ENCODE results near the gene CELSR1.
A peak's percentile ranks its signal among the peaks of the same experiment; 100 is the strongest.

The CELSR1 gene

DNA sequence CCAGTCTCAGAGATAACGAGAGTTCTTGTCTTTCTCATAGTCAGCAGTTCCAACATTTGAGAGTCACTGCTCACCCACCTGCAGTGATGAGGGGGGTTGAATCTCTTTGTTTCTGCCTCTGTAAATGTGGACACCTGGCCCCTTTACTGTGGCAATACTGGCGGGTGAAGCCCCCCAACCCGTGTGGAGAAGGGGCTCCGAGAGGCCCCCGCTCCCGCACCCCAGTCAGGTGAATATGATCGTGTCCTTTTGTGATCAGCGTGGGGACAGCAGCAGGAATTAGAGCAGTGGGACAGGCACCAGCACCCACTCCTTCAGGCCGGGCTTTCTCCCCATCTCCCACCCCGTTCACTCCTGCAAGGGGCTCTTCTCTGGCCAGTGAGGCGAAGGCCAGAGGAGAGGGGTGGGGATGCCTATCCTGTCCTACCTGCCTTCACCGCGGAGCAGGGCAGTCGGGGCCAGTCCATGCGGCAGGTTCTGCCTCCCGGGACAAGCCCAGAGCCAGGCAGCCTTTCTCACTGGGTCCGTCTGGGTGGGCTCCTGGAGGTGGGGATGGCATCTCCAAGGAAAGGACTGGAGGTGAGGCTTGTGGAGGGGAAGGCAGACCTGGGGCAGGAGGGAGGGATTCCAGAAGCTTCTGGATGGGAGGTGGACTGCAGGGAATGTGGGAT is 12.7 kb upstream of the CELSR1 start:
- no peak for DNase-seq

GRCh38 chr22:46549563-46549840 is 12.1 kb upstream of the CELSR1 start:
- no peak for DNase-seq

DNA sequence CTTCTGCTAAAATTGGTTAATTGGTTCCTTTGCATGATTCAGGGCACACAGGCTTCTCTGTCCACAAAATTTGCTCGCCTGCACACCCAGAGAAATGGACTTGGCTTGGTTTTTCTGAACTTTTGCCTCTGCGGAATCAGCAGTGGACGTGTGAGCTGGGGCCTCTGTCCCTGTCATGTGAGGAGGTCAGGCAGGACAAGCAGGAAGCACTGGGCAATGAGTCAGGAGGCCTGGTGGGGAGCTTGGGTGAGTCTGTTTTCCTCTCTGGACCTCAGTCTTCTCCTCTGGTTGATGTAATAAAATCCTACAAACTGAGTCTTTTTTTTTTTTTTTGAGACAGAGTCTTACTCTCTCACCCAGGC is 10.4 kb upstream of the CELSR1 start:
- no peak for DNase-seq

- no peak for DNase-seq
Observed at GRCh38 chr22:46547179-46547882, 9.9 kb upstream of the CELSR1 start.

GRCh38 chr22:46546466-46547178 is 9.2 kb upstream of the CELSR1 start:
- DNase-seq = no peak

GRCh38 chr22:46545086-46545792 is 7.8 kb upstream of the CELSR1 start:
- no peak for DNase-seq

DNA sequence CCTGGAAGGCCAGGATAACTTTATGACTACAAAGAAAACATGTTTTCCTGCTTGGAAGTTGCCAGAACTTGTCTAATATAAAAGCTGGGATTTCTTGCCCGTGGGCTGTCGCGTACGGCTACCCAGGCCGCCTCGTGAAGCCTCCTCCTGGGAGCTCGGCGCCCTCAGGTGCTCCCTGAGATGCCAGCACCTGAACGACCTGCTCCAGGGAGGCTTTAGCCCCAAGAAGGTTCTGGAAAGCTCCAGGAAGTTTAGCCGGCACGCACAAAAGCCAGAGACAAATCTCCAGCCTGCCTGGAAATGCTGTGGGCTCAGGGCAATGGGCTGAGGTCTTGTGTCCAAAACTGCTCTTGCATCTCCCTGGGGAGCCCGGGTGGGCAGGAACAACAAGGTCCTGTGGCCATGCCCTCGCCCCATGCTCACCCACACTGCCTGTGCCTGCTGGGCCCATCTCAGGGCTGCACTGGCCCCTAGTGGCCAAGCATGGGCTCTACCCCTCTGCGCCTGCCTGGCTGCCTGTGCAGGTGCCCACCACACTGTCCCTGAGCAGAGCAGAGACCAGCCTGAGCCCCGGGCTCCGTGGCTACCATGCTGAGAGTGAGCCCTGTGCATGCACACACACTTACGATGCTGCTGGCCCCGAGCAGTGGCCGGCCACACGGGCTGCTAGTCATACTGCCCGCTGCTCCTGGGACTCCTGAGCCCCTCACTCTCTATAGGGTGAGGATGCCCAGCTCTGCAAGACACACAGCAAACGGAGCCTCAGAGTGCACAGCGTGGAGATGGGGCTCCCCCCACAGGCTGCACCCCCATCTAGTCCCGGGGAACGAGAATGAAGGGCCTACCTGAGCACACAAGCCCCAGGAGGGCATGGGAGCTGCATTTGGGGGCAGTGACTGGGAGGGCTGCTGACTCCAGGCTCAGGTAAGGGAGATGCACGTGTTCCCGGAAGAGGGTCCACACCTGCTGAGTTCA is 4.9 kb upstream of the CELSR1 start:
- DNase-seq = peak; percentile 86

DNA sequence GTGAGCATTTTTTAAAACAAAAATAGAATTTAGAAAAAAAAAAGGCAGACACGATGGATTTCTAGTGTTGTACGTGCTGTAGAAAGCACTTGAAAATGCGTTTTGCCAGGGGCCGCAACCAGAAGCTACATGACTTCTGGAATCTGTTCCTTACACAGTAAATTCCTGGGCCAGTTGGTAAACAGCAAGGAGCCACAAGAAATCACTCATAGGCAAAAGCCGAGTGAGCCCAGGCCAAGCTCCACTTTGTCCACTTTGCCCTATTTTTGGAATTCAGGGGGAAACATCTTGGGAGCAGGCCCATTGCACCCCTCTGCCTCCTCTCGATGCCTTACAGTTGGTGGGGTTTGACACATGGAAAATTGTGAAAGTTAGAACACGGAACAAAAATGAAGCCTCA is 4.1 kb upstream of the CELSR1 start:
- no peak for DNase-seq

DNA sequence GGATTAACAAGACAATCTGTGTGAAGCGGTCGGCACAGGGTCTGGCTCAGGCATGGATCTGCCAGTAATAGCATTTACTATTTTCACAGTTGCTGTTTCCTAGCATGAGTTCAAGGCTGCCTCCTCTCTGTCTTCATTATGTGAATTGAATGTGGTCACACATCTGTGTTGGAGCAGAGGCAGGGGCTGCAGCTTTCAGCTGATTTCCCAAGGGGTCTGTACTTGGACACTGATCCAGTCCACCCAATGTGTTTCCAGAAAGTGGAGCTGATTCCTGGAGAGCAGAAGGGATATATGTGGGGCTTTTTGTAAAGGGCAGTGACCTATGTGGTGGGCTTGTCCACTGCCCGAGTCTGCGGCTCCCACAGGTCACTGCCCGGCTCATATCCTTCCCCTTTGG is 3.5 kb upstream of the CELSR1 start:
- no peak for DNase-seq

DNA sequence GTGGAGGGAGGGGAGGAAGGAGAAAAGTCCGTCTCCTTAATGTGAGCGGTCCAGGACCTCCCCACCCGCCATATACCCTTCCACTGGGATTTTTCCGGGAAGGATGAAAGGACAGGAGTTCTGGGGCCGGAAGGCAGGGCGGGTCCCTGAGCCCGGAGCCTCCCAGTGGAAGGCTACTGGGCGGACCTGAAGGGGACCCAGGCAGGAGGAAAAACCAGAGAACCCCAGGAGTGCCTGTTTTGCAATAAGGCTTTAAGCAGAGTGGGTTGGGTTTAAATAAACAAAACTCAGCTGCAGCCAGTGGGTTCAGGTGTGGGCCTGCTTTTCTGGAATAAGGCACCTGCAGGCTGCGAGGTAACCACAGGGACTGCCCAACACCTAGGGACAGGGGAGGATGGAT is 1.7 kb upstream of the CELSR1 start:
- DNase-seq = no peak

DNA sequence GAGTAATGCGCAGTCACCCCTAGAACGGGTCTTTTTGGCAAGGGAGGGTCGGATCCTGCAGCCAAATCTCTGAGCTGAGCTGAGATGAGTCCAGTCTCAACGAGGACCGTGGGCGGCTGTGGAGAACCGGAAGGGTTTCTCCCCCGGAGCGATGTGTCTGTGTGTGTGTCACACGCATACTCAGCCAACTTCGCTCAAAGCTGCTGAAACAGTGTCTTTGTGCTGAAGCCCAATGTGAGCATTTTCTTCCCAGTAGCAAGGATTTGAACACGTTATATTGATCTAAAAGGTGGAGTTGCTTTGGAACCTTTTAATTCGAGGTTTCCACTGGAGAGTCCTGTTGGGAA is 1.4 kb upstream of the CELSR1 start:
- peak; percentile 13 for DNase-seq

GRCh38 chr22:46537946-46538813 is 760 bp upstream of the CELSR1 start:
- DNase-seq = no peak

- DNase-seq = peak; percentile 11
Observed at GRCh38 chr22:46536537-46537224, 739 bp downstream of the CELSR1 start.

DNA sequence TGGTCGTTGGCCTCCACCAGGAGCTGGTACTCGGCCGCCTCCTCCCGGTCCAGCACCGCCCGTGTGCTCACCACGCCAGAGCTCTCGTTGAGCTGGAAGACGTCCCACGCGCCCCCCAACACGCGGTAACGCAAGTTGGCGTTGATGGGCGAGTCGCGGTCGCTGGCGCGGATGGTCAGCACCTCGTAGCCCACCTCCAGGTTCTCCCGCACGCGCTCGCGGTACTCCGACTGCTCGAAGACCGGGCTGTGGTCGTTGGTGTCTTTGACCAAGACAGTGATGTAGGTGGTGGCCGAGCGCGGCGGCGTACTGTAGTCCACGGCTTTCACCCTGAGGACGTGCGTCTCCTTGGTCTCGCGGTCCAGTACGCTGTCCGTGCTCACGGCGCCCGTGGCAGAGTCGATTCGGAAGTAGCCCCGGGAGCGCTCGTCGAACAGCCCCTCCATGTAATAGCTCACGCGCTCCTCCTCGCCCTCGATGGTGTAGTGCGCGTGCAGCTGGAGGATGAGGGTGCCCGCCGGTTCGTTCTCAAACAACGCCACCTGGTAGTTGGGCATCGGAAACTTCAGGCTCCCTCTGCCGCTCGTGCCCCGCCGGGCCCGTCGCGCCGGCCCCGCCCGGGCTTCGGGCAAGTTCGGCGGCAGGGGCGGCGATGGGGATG is 1.4 kb downstream of the CELSR1 start:
- DNase-seq = no peak

GRCh38 chr22:46534901-46535630 is 2.4 kb downstream of the CELSR1 start:
- no peak for DNase-seq

DNA sequence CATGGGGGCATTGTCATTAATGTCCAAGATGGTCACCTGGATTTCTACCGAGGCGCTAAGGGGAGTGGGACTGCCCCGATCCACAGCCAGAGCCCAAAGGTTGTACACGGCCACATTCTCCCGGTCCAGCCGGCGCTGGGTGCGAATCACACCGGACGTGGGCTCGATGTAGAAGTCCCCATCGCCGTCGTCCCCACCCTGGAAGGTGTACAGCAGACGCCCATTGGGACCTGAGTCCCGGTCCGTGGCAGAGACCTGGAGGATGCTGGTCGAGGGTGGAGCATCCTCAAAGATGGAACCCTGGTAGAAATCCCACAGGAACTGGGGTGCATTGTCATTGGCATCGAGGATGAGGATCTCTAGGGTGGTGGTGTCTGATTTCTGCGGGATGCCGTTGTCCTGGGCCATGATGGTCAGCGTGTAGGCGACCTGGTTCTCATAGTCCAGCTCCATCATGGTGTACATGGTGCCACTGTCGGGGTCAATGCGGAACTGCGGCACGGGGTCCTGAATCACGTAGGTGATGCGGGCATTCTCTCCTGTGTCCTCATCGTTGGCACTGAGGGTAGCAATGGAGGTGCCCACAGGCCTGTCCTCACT is 3.1 kb downstream of the CELSR1 start:
- no peak for DNase-seq

DNA sequence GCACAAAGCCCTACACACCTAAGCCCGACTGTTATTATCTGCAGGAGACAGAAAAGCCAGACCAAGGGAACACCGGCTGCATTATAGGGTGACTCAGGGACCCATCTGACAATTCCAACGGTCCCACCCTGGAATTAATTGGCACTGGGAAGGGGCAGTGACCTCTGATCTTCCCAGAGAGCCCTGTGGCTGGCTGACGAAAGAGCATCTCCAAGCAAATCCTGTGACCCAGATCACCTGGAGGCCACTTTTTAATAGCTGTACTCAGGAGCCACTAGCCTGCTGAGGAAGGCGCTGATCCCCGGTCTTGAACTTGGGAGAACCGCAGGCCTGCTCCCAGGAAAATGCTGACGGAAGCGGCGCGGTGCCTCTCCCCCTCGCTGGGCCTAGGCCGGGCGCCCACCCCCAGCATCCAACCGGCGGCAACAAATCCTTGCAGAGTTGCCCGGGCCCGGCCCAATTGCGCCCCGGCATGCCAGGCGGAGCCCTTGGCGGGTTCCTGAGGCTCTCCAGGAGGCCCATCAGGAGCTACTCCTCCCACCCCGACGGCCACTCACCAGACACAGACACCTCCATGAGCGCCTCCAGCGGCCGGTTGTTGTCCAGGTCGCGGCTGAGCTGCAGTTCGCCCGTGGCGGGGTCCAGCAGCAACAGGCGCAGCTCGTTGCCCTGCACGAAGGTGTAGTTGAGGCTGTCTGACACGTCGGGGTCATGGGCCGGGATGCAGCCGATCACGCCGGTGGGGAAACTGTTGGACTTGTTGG is 4.2 kb downstream of the CELSR1 start:
- DNase-seq = no peak

DNA sequence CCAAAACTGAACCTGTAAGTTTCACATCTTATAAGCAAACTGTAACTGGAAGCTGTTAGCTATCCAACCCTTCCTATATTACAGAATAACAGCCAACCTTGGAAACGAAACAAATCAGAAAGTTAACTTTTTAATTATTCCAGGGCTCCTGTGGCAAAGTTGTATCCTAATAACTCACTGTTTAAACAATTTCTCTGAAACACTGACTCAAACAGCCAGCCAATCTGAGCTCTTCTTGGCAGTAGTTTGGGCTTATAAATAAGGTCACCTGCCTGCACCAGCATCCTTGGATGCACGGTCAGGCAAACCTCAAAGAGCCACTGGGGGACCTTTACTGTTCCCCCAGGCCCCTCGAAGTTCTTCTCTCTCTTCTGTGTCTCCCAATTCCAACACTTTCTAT is 5.0 kb downstream of the CELSR1 start:
- DNase-seq = no peak

Data from hematopoietic multipotent progenitor cell treated with erythropoietin and hydrocortisone succinate and interleukin-3 and kit ligand, for 6 days (in vitro differentiated cells).